Measurements from ENCODE around the gene ZSCAN32.

ZSCAN32 gene

GRCh38 chr16:3355589-3355988, 45.2 kb downstream of the ZSCAN32 start, which contains the start of gene OR2C1:
OR2C1 (plus strand) TSS chr16:3355889; CDS start chr16:3355941, 52 bp downstream.
- DNase-seq: no peak

GRCh38 chr16:3349175-3349574, 51.6 kb downstream of the ZSCAN32 start:
- DNase-seq: no peak

GRCh38 chr16:3348547-3349167, 52.1 kb downstream of the ZSCAN32 start:
- DNase-seq: no peak

- DNase-seq: no peak
Observed at GRCh38 chr16:3347586-3347985, 53.2 kb downstream of the ZSCAN32 start.

GRCh38 chr16:3346041-3346440, 54.8 kb downstream of the ZSCAN32 start:
- no peak for DNase-seq

Measured in NCI-H748 treated with DMSO at 0.1 percent for 48 hours (cell line).